Measurements from ENCODE around the gene HOXD3.

HOXD3 gene

GRCh38 chr2:176156807-176157498, at the start of gene HOXD3:
Gene HOXD3 (plus strand): TSS chr2:176157307. CDS start chr2:176169115, 11,808 bp downstream.
- no peak for DNase-seq (ENCODE audit: low spot score)

- no peak for DNase-seq (ENCODE audit: low spot score)
Measured at GRCh38 chr2:176107731-176108181, 49.4 kb upstream of the HOXD3 start.

- DNase-seq (ENCODE audit: low spot score) = no peak
Measured at GRCh38 chr2:176109192-176109901, 47.8 kb upstream of the HOXD3 start.

- no peak for DNase-seq (ENCODE audit: low spot score)
Measured at GRCh38 chr2:176109946-176110345, 47.2 kb upstream of the HOXD3 start.

- DNase-seq (ENCODE audit: low spot score) = no peak
Measured at GRCh38 chr2:176110415-176111308, 46.4 kb upstream of the HOXD3 start.

- DNase-seq (ENCODE audit: low spot score) = peak; percentile 57
Measured at GRCh38 chr2:176111309-176111663, 45.8 kb upstream of the HOXD3 start.

- DNase-seq (ENCODE audit: low spot score) = no peak
Measured at GRCh38 chr2:176111846-176112374, 45.2 kb upstream of the HOXD3 start.

GRCh38 chr2:176112375-176113302, 44.5 kb upstream of the HOXD3 start:
- no peak for DNase-seq (ENCODE audit: low spot score)

GRCh38 chr2:176114120-176114929, 42.8 kb upstream of the HOXD3 start:
- no peak for DNase-seq (ENCODE audit: low spot score)

- no peak for DNase-seq (ENCODE audit: low spot score)
Measured at GRCh38 chr2:176114930-176115625, 42.0 kb upstream of the HOXD3 start.

GRCh38 chr2:176115883-176116813, 41.0 kb upstream of the HOXD3 start, which contains the start of gene HOXD10:
Gene HOXD10 (plus strand): TSS chr2:176116778. CDS start chr2:176116834, 56 bp downstream.
- no peak for DNase-seq (ENCODE audit: low spot score)

- DNase-seq (ENCODE audit: low spot score) = no peak
Measured at GRCh38 chr2:176117162-176117822, 39.8 kb upstream of the HOXD3 start.

GRCh38 chr2:176117823-176118371, 39.2 kb upstream of the HOXD3 start:
- DNase-seq (ENCODE audit: low spot score) = no peak

GRCh38 chr2:176118601-176119339, 38.3 kb upstream of the HOXD3 start:
- DNase-seq (ENCODE audit: low spot score) = peak; percentile 67

GRCh38 chr2:176120364-176121189, 36.5 kb upstream of the HOXD3 start:
- no peak for DNase-seq (ENCODE audit: low spot score)
